Gastrocnemius medialis (tissue), 4 donors: ENCODE results near the gene PTX4. TPM values are rescaled to one million over a fixed set of nuclear protein-coding genes. Genes with fewer than 3 reads are reported as not detected.
"Not testable (repeated sequence)": the region's sequence is repeated elsewhere in the genome, so short reads cannot be mapped to it uniquely, and the experiment has no call there.

Experiments
- ATAC-seq, 2 donors: fragments of 150-250 bp; one replicate each; pipeline ENCODE4 v1.9.1; 2016
- DNase-seq, 2 donors: peaks; one replicate each; pipeline ENCODE4 v3.0.0-alpha.2; 2019
- H3K27ac ChIP-seq, 4 donors: fragments of 200-600 bp; sonication (generic); 1 replicate in 1 of 4; 2 replicates in 3 of 4; pipeline ENCODE4 v1.5.1; 2016 to 2018; ENCODE audit warnings: mild to moderate bottlenecking in 2 of 4, moderate library complexity in 1 of 4
- H3K27me3 ChIP-seq, 3 donors: fragments of 200-600 bp; sonication (generic) in 2 of 3; 1 replicate in 1 of 3; 2 replicates in 2 of 3; pipeline versions ENCODE4 v1.5.1 to v1.6.0; 2016 to 2019; ENCODE audit warnings: mild to moderate bottlenecking in 1 of 3, moderate library complexity in 1 of 3
- H3K36me3 ChIP-seq, 2 donors: fragments of 200-600 bp; sonication (generic) in 1 of 2; one replicate each; pipeline ENCODE4 v1.5.1; 2017 to 2018
- H3K4me1 ChIP-seq, 2 donors: fragments of 200-600 bp; sonication (generic) in 1 of 2; one replicate each; pipeline ENCODE4 v1.5.1; 2016 to 2017; ENCODE audit warnings: mild to moderate bottlenecking in 2 of 2
- H3K4me3 ChIP-seq, 4 donors: fragments of 200-600 bp; sonication (generic) in 3 of 4; 1 replicate in 1 of 4; 2 replicates in 3 of 4; pipeline ENCODE4 v1.5.1; 2016 to 2019; ENCODE audit warnings: mild to moderate bottlenecking in 2 of 4
- H3K9me3 ChIP-seq, 3 donors: fragments of 200-600 bp; sonication (generic) in 2 of 3; 1 replicate in 1 of 3; 2 replicates in 2 of 3; pipeline ENCODE4 v1.5.1; 2016 to 2019
- POLR2A ChIP-seq, 2 donors: fragments of 450-650 bp; IDR thresholded peaks; one replicate each; pipeline ENCODE4 v1.6.1; 2017; ENCODE audit warnings: antibody characterized with exemption in 2 of 2, mild to moderate bottlenecking in 2 of 2, moderate library complexity in 2 of 2
- in situ Hi-C, 4 donors: fragments of 200-750 bp; cut with MboI; loops; one replicate each; pipeline versions ENCODE4 v1.15.0 to v1.8.0; 2017; ENCODE audit warnings: low sequenced_read_pairs in 4 of 4
- intact Hi-C: fragments of 100-400 bp; cut with DNase I; formaldehyde crosslinking; loops from one replicate; pipeline ENCODE4 v1.15.1; 2023; ENCODE audit warnings: low total_unique reads
- total RNA-seq, 4 donors: library from RNA; depleted of rRNA; stranded (reverse); fragments of >200 nt; gene quantifications; one replicate each; pipeline versions ENCODE4 v1.1.0 to v1.2.3, GENCODE V29; 2016
- TF ChIP-seq, protein P1 (sequence below), 5 experiments: fragments of 450-650 bp in 3 of 5; fragments of 200-600 bp in 2 of 5; sonication (generic) in 2 of 5; IDR thresholded peaks in 4 of 5; conservative IDR thresholded peaks in 1 of 5; 1 replicate in 4 of 5; 2 replicates in 1 of 5; pipeline ENCODE4 v1.5.1; 2016 to 2019; ENCODE audit warnings: antibody characterized with exemption in 5 of 5, mild to moderate bottlenecking in 3 of 5, moderate library complexity in 3 of 5

PTX4 gene
- total RNA-seq, 4 donors from 2014 or later = 0.41 TPM; not detected in 3

DNA sequence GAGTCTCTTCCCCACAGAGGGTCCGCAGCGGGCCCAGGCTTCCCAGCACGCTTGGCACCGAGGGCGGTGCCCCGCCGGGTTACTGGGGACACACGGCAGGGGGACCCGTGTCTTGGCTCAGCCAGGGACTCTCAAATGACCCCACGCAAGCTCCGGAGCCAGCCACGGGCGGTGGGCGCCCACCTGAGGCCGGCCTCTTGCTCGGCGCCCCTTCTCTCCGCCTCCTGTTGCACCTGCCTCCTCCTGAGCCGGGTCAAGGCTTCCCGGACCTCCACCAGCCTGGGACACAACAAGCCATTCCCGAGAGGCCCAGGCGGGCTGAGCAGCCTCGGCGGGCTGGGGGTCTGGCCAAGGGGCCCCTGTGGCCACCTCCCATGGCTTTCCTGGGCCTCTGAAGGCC is 46.0 kb downstream of the PTX4 start:
- DNase-seq (no peak), ATAC-seq (no peak)
- H3K27me3 ChIP-seq = no peaks in the 10 kb centered on the region
- no peaks in the 10 kb centered on the region for H3K4me1 ChIP-seq
- TF ChIP-seq POLR2A (IDR thresholded peaks at IDR 0.05) = no peak
- peaks cover 0 to 24% of the 10 kb centered on the region in 2 donors for H3K36me3 ChIP-seq
- in situ Hi-C loops (no loop called here), intact Hi-C loops (no loop called here)
- no peak overlapping the region for H3K4me3 ChIP-seq
- no peaks in the 10 kb centered on the region for H3K9me3 ChIP-seq
- no peak overlapping the region for H3K27ac ChIP-seq

DNA sequence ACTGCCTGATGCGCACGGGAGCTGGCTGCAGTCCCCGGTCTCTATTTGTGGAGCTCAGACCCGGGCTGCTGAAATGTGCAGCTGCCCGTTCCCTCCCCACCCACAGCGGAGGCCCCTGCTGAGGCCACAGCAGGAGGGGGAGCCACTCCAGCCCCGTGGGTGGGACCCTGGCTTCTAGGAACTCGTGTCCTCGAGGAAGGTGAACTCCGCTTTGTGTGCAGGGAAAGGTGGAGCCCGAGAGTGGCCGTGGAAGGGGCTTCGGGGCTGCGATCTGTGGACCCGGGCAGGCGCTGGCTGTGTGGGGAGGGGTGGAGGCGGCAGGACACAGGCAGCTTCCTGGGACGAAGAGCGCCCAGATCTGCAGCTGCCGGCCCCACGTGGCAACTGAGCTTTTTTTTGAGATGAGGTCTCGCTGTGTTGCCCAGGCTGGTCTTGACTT is 47.3 kb downstream of the PTX4 start:
- TF ChIP-seq, protein P1, sequence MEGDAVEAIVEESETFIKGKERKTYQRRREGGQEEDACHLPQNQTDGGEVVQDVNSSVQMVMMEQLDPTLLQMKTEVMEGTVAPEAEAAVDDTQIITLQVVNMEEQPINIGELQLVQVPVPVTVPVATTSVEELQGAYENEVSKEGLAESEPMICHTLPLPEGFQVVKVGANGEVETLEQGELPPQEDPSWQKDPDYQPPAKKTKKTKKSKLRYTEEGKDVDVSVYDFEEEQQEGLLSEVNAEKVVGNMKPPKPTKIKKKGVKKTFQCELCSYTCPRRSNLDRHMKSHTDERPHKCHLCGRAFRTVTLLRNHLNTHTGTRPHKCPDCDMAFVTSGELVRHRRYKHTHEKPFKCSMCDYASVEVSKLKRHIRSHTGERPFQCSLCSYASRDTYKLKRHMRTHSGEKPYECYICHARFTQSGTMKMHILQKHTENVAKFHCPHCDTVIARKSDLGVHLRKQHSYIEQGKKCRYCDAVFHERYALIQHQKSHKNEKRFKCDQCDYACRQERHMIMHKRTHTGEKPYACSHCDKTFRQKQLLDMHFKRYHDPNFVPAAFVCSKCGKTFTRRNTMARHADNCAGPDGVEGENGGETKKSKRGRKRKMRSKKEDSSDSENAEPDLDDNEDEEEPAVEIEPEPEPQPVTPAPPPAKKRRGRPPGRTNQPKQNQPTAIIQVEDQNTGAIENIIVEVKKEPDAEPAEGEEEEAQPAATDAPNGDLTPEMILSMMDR (IDR thresholded peaks at IDR 0.05 in 4 of 5, conservative IDR thresholded peaks at IDR 0.05 in 1 of 5) = no peak
- no peak for TF ChIP-seq POLR2A (IDR thresholded peaks at IDR 0.05)
- intact Hi-C loops = no loop called here
- Histone ChIP-seq H3K27me3 (no peaks in the 10 kb centered on the region), H3K36me3 (peaks cover 0 to 11% of the 10 kb centered on the region in 2 donors), H3K9me3 (no peaks in the 10 kb centered on the region), H3K4me1 (no peaks in the 10 kb centered on the region), H3K4me3 (no peak overlapping the region), H3K27ac (no peak overlapping the region)
- DNase-seq = no peak
- ATAC-seq = no peak
- in situ Hi-C loops = no loop called here

GRCh38 chr16:1439699-1440074 is 49.1 kb downstream of the PTX4 start:
- DNase-seq, intact Hi-C loops, in situ Hi-C loops, H3K27ac ChIP-seq, H3K4me3 ChIP-seq, H3K4me1 ChIP-seq, H3K27me3 ChIP-seq, ATAC-seq, H3K9me3 ChIP-seq, H3K36me3 ChIP-seq: not testable (repeated sequence)

GRCh38 chr16:1439058-1439698 is 49.6 kb downstream of the PTX4 start:
- Histone ChIP-seq H3K9me3 (no peaks in the 10 kb centered on the region), H3K4me1 (no peaks in the 10 kb centered on the region), H3K27ac (no peak overlapping the region), H3K4me3 (no peak overlapping the region), H3K36me3 (no peaks in the 10 kb centered on the region), H3K27me3 (no peaks in the 10 kb centered on the region)
- in situ Hi-C loops = no loop called here
- ATAC-seq = no peak
- TF ChIP-seq, protein P1 (IDR thresholded peaks at IDR 0.05 in 4 of 5, conservative IDR thresholded peaks at IDR 0.05 in 1 of 5) = no peak
- no peak for TF ChIP-seq POLR2A (IDR thresholded peaks at IDR 0.05)
- intact Hi-C loops = no loop called here
- no peak for DNase-seq

GRCh38 chr16:1438229-1439057 is 50.3 kb downstream of the PTX4 start:
- Histone ChIP-seq H3K27ac (no peak overlapping the region), H3K4me3 (no peak overlapping the region), H3K9me3 (no peaks in the 10 kb centered on the region), H3K36me3 (no peaks in the 10 kb centered on the region), H3K27me3 (no peaks in the 10 kb centered on the region), H3K4me1 (no peaks in the 10 kb centered on the region)
- intact Hi-C loops = no loop called here
- no peak for TF ChIP-seq POLR2A (IDR thresholded peaks at IDR 0.05)
- TF ChIP-seq, protein P1 (IDR thresholded peaks at IDR 0.05 in 4 of 5, conservative IDR thresholded peaks at IDR 0.05 in 1 of 5) = no peak
- ATAC-seq (no peak), DNase-seq (no peak)
- in situ Hi-C loops = no loop called here
